Fibroblast of villous mesenchyme (primary cell): ENCODE data around the gene POU2AF1. TPM values are rescaled to one million over a fixed set of nuclear protein-coding genes. Genes with fewer than 3 reads are reported as not detected.

Experiments used
- DNase-seq: peaks from one replicate; pipeline ENCODE4 v3.0.0-alpha.2; 2010; ENCODE audit warnings: low read depth
- H3K4me3 ChIP-seq: 2 replicates; pipeline ENCODE4 v1.5.1; 2011; ENCODE audit warnings: low read depth, mild to moderate bottlenecking, low read length
- total RNA-seq: library from RNA; depleted of rRNA; stranded (reverse); fragments of >200 nt; gene quantifications from 2 replicates; pipeline ENCODE4 v1.2.3, GENCODE V29; 2012
- TF ChIP-seq, protein P1 (sequence below): IDR thresholded peaks from 2 replicates; pipeline ENCODE4 v1.5.1; 2012; ENCODE audit warnings: low read depth, mild to moderate bottlenecking, low read length; ENCODE audit not compliant: insufficient read depth

The POU2AF1 gene
- total RNA-seq, 1 donor, result not detected

- TF ChIP-seq, protein P1, sequence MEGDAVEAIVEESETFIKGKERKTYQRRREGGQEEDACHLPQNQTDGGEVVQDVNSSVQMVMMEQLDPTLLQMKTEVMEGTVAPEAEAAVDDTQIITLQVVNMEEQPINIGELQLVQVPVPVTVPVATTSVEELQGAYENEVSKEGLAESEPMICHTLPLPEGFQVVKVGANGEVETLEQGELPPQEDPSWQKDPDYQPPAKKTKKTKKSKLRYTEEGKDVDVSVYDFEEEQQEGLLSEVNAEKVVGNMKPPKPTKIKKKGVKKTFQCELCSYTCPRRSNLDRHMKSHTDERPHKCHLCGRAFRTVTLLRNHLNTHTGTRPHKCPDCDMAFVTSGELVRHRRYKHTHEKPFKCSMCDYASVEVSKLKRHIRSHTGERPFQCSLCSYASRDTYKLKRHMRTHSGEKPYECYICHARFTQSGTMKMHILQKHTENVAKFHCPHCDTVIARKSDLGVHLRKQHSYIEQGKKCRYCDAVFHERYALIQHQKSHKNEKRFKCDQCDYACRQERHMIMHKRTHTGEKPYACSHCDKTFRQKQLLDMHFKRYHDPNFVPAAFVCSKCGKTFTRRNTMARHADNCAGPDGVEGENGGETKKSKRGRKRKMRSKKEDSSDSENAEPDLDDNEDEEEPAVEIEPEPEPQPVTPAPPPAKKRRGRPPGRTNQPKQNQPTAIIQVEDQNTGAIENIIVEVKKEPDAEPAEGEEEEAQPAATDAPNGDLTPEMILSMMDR, result no peak
- DNase-seq, result no peak
These were observed 20.8 kb downstream of the POU2AF1 start for GRCh38 chr11:111358038-111359001.

GRCh38 chr11:111357150-111358037, 21.7 kb downstream of the POU2AF1 start:
- H3K4me3 ChIP-seq, result no peak overlapping the region
- TF ChIP-seq, protein P1, result no peak
- DNase-seq, result no peak

More at GRCh38 chr11:111358038-111359001, 20.8 kb downstream of the POU2AF1 start:
- H3K4me3 ChIP-seq, result no peak overlapping the region

DNA sequence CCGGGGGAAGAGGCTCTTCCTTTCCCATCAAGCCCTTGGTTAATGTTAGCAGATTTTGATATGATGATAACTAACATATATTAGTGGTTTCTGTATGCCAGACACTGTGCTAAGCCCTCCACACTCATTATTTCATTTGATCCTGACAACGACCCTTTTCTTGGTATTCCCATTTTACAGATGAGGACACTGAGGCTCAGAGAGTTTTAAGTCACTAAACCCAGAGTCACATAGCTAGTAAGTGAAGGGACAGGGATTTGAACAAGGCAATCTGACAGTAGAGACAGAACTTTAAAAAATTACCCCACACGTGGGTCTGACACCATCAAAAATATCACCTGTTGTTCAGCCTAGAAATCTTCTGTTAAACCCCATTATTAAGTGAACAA, 22.4 kb downstream of the POU2AF1 start:
- no peak for DNase-seq
- H3K4me3 ChIP-seq, result no peak overlapping the region
- TF ChIP-seq, protein P1, result no peak

GRCh38 chr11:111355956-111356659, 23.0 kb downstream of the POU2AF1 start:
- TF ChIP-seq, protein P1, result no peak
- no peak overlapping the region for H3K4me3 ChIP-seq
- DNase-seq, result no peak

GRCh38 chr11:111355101-111355500, 24.0 kb downstream of the POU2AF1 start:
- no peak for DNase-seq
- TF ChIP-seq, protein P1, result no peak
- no peak overlapping the region for H3K4me3 ChIP-seq

DNA sequence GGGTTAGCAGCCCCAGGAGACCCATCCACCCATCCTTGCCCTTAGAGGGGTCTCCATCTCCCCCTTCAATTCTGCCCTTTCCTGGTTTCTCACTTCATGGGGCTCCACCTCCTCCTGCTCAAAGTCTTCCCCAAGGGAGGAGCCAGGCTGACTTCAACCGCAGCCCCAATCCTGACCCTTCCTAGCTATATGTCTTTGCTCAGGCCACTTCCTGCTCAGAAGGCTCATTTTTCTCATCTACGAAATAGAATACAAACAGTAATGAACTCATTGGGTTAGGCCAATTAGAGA, 24.5 kb downstream of the POU2AF1 start:
- H3K4me3 ChIP-seq, result no peak overlapping the region
- TF ChIP-seq, protein P1, result no peak
- no peak for DNase-seq
